ENCODE measurements around the gene SLX4IP. TPM values are rescaled to one million over a fixed set of nuclear protein-coding genes. Genes with fewer than 3 reads are reported as not detected.

The SLX4IP gene
- total RNA-seq, 1 donor from 2014 or later, result 3.1 TPM

DNA sequence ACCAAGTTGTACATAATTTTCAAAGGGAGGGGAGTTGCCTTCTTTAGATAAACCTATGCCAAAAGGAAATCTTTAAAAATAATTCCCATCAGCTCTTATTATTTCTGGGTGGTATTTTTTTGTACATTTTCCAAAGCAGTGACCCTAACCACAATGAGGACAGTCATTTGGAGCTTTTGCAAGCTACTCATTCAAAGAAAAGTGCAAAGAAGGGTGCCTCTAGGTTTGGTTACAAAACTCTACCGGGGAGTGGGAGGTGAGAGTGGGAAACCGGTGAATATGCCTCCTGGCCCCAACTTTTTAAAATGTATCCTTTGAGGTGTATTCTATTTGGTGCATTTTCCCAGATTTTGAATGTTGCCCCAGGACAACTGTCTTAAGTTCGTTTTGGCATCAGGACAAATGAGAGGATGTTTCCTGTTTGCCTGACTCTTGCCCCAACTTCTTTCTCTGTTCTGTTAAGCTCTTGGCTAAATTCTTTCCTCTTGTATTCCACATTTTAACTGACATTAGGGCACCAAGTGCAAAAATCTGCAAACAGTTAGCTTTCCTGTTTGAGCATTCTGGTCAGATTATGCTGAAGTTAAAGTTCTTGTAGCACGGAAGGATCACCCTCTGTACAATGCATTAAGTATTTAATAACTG, 78.9 kb downstream of the SLX4IP start:
- intact Hi-C loops (cut with micrococcal nuclease), result no loop called here
- TF ChIP-seq, protein P1, sequence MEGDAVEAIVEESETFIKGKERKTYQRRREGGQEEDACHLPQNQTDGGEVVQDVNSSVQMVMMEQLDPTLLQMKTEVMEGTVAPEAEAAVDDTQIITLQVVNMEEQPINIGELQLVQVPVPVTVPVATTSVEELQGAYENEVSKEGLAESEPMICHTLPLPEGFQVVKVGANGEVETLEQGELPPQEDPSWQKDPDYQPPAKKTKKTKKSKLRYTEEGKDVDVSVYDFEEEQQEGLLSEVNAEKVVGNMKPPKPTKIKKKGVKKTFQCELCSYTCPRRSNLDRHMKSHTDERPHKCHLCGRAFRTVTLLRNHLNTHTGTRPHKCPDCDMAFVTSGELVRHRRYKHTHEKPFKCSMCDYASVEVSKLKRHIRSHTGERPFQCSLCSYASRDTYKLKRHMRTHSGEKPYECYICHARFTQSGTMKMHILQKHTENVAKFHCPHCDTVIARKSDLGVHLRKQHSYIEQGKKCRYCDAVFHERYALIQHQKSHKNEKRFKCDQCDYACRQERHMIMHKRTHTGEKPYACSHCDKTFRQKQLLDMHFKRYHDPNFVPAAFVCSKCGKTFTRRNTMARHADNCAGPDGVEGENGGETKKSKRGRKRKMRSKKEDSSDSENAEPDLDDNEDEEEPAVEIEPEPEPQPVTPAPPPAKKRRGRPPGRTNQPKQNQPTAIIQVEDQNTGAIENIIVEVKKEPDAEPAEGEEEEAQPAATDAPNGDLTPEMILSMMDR (IDR thresholded peaks at IDR 0.05; ENCODE audit: borderline replicate concordance), result no peak
- H3K27ac ChIP-seq (replicated peaks), result no peak overlapping the region
- no peaks in the 10 kb centered on the region for H3K36me3 ChIP-seq
- DNase-seq, result no peak
- peaks cover 35% of the 10 kb centered on the region for H3K4me1 ChIP-seq
- no peaks in the 10 kb centered on the region for H3K27me3 ChIP-seq (ENCODE audit: low read depth)
- H3K4me3 ChIP-seq, result no peak overlapping the region
- no peaks in the 10 kb centered on the region for H3K9me3 ChIP-seq (replicated peaks)

DNA sequence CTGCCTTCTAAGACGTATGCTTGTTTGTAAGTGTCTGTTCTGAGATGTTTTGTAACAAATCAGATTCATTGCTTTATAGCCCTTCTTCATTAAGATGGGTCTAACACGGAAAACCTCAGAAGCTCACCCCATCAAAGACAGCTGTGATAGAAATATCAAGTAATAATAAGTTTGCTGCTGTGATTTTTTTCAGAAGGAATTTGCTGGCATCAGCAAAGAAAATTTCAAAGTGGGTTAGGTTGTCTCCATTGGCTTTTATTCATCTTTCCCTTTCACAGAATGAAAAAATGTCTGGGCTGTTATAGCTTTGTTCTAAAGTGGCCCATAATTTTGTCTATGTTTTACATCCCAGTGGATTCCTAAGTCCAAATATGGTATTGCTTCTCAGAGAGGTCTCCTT, 81.4 kb downstream of the SLX4IP start:
- TF ChIP-seq, protein P1 (IDR thresholded peaks at IDR 0.05; ENCODE audit: borderline replicate concordance), result no peak
- H3K9me3 ChIP-seq (replicated peaks), result no peaks in the 10 kb centered on the region
- no peaks in the 10 kb centered on the region for H3K36me3 ChIP-seq
- peaks cover 19% of the 10 kb centered on the region for H3K4me1 ChIP-seq
- intact Hi-C loops (cut with micrococcal nuclease), result no loop called here
- no peak for DNase-seq
- H3K27ac ChIP-seq (replicated peaks), result no peak overlapping the region
- H3K4me3 ChIP-seq, result no peak overlapping the region
- H3K27me3 ChIP-seq (ENCODE audit: low read depth), result no peaks in the 10 kb centered on the region

GRCh38 chr20:10519361-10520046, 84.4 kb downstream of the SLX4IP start:
- Histone ChIP-seq H3K27ac (replicated peaks) (no peak overlapping the region), H3K27me3 (ENCODE audit: low read depth) (no peaks in the 10 kb centered on the region), H3K4me3 (no peak overlapping the region), H3K4me1 (peaks cover 17% of the 10 kb centered on the region), H3K36me3 (no peaks in the 10 kb centered on the region), H3K9me3 (replicated peaks) (no peaks in the 10 kb centered on the region)
- intact Hi-C loops (cut with micrococcal nuclease), result no loop called here
- DNase-seq, result no peak
- TF ChIP-seq, protein P1 (IDR thresholded peaks at IDR 0.05; ENCODE audit: borderline replicate concordance), result no peak

GRCh38 chr20:10520528-10520927, 85.4 kb downstream of the SLX4IP start:
- H3K27me3 ChIP-seq (ENCODE audit: low read depth), result no peaks in the 10 kb centered on the region
- DNase-seq, result no peak
- H3K27ac ChIP-seq (replicated peaks), result no peak overlapping the region
- TF ChIP-seq, protein P1 (IDR thresholded peaks at IDR 0.05; ENCODE audit: borderline replicate concordance), result no peak
- H3K9me3 ChIP-seq (replicated peaks), result no peaks in the 10 kb centered on the region
- intact Hi-C loops (cut with micrococcal nuclease), result no loop called here
- peaks cover 15% of the 10 kb centered on the region for H3K4me1 ChIP-seq
- H3K36me3 ChIP-seq, result no peaks in the 10 kb centered on the region
- no peak overlapping the region for H3K4me3 ChIP-seq

- DNase-seq, result no peak
- no peak overlapping the region for H3K27ac ChIP-seq (replicated peaks)
- H3K36me3 ChIP-seq, result no peaks in the 10 kb centered on the region
- H3K9me3 ChIP-seq (replicated peaks), result no peaks in the 10 kb centered on the region
- peaks cover 15% of the 10 kb centered on the region for H3K4me1 ChIP-seq
- TF ChIP-seq, protein P1 (IDR thresholded peaks at IDR 0.05; ENCODE audit: borderline replicate concordance), result no peak
- intact Hi-C loops (cut with micrococcal nuclease), result no loop called here
- H3K4me3 ChIP-seq, result no peak overlapping the region
- no peaks in the 10 kb centered on the region for H3K27me3 ChIP-seq (ENCODE audit: low read depth)
Observed at GRCh38 chr20:10521068-10521831, 86.1 kb downstream of the SLX4IP start.

All from left ventricle myocardium inferior (tissue), 1 donor.